ENCODE data around the gene TOX2.

DNA sequence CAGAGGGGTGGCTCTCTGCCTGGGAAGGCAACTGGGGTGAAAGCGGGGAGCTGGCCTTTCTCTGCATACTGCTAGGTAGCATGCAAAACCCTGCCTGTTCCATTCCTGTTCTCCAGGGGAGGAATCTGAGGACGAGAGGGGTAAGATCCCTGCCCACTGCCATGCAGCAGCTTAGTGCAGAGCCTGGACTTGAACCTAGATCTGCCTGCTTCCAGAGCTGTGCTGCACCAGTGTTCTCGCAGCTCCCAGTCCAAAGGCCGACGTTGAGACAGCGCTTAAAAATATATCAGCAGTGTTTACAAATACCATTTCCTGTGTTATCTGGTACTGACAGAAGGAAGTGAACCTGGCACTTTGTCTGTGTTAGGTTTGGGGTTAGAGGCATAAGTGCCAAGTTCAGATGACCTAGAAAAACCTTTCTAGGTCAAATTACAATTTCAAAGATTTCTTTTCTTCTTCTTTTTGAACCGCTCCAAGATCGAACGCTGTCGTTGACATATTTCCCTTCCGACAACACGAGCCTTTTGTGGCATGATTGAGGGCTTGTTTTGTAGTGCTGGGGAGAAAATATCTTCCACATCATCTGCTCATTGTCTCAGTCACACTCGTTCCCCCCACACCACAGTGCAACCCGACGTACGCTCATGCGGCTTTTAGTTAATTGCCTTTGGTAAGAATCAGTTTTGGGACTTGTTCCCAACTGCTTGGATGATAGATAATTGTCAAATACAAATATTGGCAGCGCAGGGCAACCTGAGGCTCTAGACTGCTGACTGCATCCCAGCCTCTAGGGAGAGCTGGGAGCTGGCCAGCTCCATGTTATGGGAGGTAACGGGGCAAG, 44.6 kb downstream of the TOX2 start:
- TF ChIP-seq, protein P1, sequence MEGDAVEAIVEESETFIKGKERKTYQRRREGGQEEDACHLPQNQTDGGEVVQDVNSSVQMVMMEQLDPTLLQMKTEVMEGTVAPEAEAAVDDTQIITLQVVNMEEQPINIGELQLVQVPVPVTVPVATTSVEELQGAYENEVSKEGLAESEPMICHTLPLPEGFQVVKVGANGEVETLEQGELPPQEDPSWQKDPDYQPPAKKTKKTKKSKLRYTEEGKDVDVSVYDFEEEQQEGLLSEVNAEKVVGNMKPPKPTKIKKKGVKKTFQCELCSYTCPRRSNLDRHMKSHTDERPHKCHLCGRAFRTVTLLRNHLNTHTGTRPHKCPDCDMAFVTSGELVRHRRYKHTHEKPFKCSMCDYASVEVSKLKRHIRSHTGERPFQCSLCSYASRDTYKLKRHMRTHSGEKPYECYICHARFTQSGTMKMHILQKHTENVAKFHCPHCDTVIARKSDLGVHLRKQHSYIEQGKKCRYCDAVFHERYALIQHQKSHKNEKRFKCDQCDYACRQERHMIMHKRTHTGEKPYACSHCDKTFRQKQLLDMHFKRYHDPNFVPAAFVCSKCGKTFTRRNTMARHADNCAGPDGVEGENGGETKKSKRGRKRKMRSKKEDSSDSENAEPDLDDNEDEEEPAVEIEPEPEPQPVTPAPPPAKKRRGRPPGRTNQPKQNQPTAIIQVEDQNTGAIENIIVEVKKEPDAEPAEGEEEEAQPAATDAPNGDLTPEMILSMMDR (IDR thresholded peaks at IDR 0.05), result no peak
- no peak for TF ChIP-seq POLR2A (IDR thresholded peaks at IDR 0.05)

Measured in ovary (tissue), 3 donors.